H1 (cell line): ENCODE measurements around the gene ZC3HAV1. TPM values are rescaled to one million over a fixed set of nuclear protein-coding genes. Genes with fewer than 3 reads are reported as not detected.

Experiments
- polyA plus RNA-seq, 7 experiments: library from polyadenylated mRNA; depleted of rRNA in 3 of 7; stranded (reverse) in 5 of 7; unstranded in 2 of 7; fragments of >200 nt in 5 of 7; fragments of 200-250 nt in 2 of 7; gene quantifications; 1 replicate in 5 of 7; 2 replicates in 1 of 7; 4 replicates in 1 of 7; pipeline versions ENCODE4 v1.2.1 to v1.2.3, GENCODE V29; 2011 to 2013; ENCODE audit warnings: missing spikeins in 2 of 7, mixed read lengths in 2 of 7
- total RNA-seq: library from RNA; stranded (reverse); fragmentation: NEBNext Ultra II Directional; extraction: Animal tissue kit (Norgen Biotek cat#: 25700); gene quantifications from 2 replicates; pipeline ENCODE4 v1.2.1, GENCODE V29; 2021
- TF ChIP-seq, protein P1 (sequence below): fragments of 300-600 bp; sonication (generic); IDR thresholded peaks from 2 replicates; pipeline ENCODE4 v1.7.1; 2012; ENCODE audit warnings: low read length, moderate library complexity, mild to moderate bottlenecking, inconsistent platforms; ENCODE audit not compliant: insufficient replicate concordance

Gene ZC3HAV1
- total and polyA plus RNA-seq, 2 of the 8 experiments (the other 6 are each of a cell fraction or from before 2014, with no cell fraction given) = 22.5 to 43.4 TPM

DNA sequence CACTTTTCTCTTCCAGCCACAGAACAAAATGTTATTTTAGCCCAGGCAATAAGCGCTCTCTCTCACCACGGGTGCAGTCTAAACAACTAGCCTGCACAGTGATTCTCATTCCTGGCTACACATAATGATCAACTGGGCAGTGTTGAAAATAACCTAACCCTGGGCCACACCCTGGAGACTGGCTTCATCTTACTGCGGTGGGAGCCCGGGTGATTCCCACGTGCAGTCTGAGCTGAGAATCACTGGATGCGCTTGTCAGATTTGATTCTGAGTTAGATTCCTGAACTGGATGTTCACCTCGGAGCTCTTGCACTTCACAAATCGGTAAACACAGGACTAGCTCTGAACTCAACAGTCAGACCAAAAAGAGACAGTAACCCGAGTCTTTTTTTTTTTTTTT lies 14.9 kb downstream of the ZC3HAV1 start (continued):
- TF ChIP-seq, protein P1, sequence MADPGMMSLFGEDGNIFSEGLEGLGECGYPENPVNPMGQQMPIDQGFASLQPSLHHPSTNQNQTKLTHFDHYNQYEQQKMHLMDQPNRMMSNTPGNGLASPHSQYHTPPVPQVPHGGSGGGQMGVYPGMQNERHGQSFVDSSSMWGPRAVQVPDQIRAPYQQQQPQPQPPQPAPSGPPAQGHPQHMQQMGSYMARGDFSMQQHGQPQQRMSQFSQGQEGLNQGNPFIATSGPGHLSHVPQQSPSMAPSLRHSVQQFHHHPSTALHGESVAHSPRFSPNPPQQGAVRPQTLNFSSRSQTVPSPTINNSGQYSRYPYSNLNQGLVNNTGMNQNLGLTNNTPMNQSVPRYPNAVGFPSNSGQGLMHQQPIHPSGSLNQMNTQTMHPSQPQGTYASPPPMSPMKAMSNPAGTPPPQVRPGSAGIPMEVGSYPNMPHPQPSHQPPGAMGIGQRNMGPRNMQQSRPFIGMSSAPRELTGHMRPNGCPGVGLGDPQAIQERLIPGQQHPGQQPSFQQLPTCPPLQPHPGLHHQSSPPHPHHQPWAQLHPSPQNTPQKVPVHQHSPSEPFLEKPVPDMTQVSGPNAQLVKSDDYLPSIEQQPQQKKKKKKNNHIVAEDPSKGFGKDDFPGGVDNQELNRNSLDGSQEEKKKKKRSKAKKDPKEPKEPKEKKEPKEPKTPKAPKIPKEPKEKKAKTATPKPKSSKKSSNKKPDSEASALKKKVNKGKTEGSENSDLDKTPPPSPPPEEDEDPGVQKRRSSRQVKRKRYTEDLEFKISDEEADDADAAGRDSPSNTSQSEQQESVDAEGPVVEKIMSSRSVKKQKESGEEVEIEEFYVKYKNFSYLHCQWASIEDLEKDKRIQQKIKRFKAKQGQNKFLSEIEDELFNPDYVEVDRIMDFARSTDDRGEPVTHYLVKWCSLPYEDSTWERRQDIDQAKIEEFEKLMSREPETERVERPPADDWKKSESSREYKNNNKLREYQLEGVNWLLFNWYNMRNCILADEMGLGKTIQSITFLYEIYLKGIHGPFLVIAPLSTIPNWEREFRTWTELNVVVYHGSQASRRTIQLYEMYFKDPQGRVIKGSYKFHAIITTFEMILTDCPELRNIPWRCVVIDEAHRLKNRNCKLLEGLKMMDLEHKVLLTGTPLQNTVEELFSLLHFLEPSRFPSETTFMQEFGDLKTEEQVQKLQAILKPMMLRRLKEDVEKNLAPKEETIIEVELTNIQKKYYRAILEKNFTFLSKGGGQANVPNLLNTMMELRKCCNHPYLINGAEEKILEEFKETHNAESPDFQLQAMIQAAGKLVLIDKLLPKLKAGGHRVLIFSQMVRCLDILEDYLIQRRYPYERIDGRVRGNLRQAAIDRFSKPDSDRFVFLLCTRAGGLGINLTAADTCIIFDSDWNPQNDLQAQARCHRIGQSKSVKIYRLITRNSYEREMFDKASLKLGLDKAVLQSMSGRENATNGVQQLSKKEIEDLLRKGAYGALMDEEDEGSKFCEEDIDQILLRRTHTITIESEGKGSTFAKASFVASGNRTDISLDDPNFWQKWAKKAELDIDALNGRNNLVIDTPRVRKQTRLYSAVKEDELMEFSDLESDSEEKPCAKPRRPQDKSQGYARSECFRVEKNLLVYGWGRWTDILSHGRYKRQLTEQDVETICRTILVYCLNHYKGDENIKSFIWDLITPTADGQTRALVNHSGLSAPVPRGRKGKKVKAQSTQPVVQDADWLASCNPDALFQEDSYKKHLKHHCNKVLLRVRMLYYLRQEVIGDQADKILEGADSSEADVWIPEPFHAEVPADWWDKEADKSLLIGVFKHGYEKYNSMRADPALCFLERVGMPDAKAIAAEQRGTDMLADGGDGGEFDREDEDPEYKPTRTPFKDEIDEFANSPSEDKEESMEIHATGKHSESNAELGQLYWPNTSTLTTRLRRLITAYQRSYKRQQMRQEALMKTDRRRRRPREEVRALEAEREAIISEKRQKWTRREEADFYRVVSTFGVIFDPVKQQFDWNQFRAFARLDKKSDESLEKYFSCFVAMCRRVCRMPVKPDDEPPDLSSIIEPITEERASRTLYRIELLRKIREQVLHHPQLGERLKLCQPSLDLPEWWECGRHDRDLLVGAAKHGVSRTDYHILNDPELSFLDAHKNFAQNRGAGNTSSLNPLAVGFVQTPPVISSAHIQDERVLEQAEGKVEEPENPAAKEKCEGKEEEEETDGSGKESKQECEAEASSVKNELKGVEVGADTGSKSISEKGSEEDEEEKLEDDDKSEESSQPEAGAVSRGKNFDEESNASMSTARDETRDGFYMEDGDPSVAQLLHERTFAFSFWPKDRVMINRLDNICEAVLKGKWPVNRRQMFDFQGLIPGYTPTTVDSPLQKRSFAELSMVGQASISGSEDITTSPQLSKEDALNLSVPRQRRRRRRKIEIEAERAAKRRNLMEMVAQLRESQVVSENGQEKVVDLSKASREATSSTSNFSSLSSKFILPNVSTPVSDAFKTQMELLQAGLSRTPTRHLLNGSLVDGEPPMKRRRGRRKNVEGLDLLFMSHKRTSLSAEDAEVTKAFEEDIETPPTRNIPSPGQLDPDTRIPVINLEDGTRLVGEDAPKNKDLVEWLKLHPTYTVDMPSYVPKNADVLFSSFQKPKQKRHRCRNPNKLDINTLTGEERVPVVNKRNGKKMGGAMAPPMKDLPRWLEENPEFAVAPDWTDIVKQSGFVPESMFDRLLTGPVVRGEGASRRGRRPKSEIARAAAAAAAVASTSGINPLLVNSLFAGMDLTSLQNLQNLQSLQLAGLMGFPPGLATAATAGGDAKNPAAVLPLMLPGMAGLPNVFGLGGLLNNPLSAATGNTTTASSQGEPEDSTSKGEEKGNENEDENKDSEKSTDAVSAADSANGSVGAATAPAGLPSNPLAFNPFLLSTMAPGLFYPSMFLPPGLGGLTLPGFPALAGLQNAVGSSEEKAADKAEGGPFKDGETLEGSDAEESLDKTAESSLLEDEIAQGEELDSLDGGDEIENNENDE = no peak
